Spinal cord (tissue), 10 donors: ENCODE data around the gene PAGE4. TPM values are rescaled to one million over a fixed set of nuclear protein-coding genes. Genes with fewer than 3 reads are reported as not detected.
A peak's percentile ranks its signal among the peaks of the same experiment; 100 is the strongest.

Experiments used
- DNase-seq, 6 donors: peaks; one replicate each; pipeline versions ENCODE4 v3.0.0 to v3.0.0-alpha.2; 2013 to 2015; ENCODE audit warnings: low spot score in 6 of 6, low read depth in 4 of 6
- H3K27ac ChIP-seq: one replicate; pipeline ENCODE4 v1.5.1; 2013; ENCODE audit warnings: low read depth, low read length, control low read depth
- H3K27me3 ChIP-seq: one replicate; pipeline ENCODE4 v1.6.1; 2013; ENCODE audit warnings: low read length; ENCODE audit not compliant: control insufficient read depth, insufficient read depth
- H3K36me3 ChIP-seq: one replicate; pipeline ENCODE4 v1.6.1; 2013; ENCODE audit warnings: low read length; ENCODE audit not compliant: control insufficient read depth, insufficient read depth
- H3K4me1 ChIP-seq: one replicate; pipeline ENCODE4 v1.6.1; 2013; ENCODE audit warnings: low read length; ENCODE audit not compliant: control insufficient read depth, insufficient read depth
- H3K4me3 ChIP-seq: one replicate; pipeline ENCODE4 v1.5.1; 2013; ENCODE audit warnings: low read depth, low read length, control low read depth
- H3K9me3 ChIP-seq: one replicate; pipeline ENCODE4 v1.6.1; 2013; ENCODE audit warnings: low read length; ENCODE audit not compliant: control insufficient read depth, insufficient read depth
- WGBS: methylation state at CpG from one replicate; pipeline ENCODE4 v1.1.5; 2013; ENCODE audit warnings: missing lambda C conversion rate; ENCODE audit not compliant: insufficient coverage; 5-methylcytosine and 5-hydroxymethylcytosine counted together
- polyA plus RNA-seq, 2 donors: library from polyadenylated mRNA; unstranded; fragments of 120-200 nt; gene quantifications; one replicate each; pipeline ENCODE4 v1.2.1, GENCODE V29; 2013; ENCODE audit not compliant: insufficient read length in 2 of 2
- total RNA-seq, 2 donors: library from RNA; depleted of rRNA in 1 of 2; stranded (reverse); fragments of 120-200 nt in 1 of 2; fragments of >200 nt in 1 of 2; gene quantifications; one replicate each; pipeline versions ENCODE4 v1.2.3 to v1.2.4, GENCODE V29; 2013 to 2014
- donor health status: healthy.

PAGE4 gene
- total and polyA plus RNA-seq, 4 donors: 0.55 TPM; not detected in 3

GRCh38 chrX:49842621-49843020 is 13.5 kb downstream of the PAGE4 start:
- H3K9me3 ChIP-seq: no peaks in the 10 kb centered on the region
- no peak for DNase-seq
- H3K27me3 ChIP-seq: peaks cover 2% of the 10 kb centered on the region

GRCh38 chrX:49844611-49845010 is 15.5 kb downstream of the PAGE4 start:
- WGBS: no CpG with 5 or more reads among the region's 8 CpGs
- no peaks in the 10 kb centered on the region for H3K9me3 ChIP-seq
- H3K4me1 ChIP-seq: no peaks in the 10 kb centered on the region
- no peaks in the 10 kb centered on the region for H3K27me3 ChIP-seq
- peak; percentile 31 to 93 (median 56) for DNase-seq
- H3K4me3 ChIP-seq: no peak overlapping the region
- no peaks in the 10 kb centered on the region for H3K36me3 ChIP-seq
- no peak overlapping the region for H3K27ac ChIP-seq

More at GRCh38 chrX:49842621-49843020, 13.5 kb downstream of the PAGE4 start:
- H3K27ac ChIP-seq: no peak overlapping the region
- H3K4me1 ChIP-seq: no peaks in the 10 kb centered on the region
- H3K36me3 ChIP-seq: no peaks in the 10 kb centered on the region
- H3K4me3 ChIP-seq: no peak overlapping the region

DNA sequence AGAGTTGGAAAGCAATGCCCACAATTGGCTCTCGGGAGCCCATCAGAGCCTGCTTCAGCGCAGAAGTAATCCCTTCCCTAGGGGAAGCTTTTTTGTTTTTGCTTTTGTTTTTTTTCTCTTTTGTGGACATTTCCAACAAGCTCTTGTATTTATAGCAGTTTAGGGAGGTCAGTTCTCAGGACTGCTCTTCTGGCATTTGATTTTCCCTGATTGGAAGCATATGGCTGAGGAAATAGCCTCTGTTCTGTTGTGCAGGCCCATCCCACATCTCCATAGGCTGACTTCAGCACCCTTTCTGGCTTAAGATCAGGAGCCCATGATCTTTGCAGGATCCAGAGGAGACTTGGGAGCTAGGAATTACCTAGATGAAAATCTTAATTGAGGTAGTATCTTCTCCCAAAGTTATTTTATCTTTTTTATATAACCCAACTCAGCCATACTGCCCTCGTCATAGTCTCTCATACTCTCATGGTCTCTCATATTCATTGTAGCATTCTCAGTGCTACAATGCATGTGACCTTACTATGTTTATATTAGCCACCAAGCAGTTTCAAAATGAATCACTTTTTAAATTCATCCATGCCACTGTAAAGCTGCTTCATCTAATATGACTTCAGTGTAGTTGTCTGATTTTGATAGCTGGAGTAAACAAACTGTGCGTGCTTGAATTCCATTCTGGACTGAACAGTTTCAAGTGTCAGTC is 16.7 kb downstream of the PAGE4 start:
- Histone ChIP-seq H3K27me3 (no peaks in the 10 kb centered on the region), H3K4me1 (no peaks in the 10 kb centered on the region), H3K27ac (no peak overlapping the region), H3K36me3 (no peaks in the 10 kb centered on the region), H3K4me3 (no peak overlapping the region), H3K9me3 (no peaks in the 10 kb centered on the region)
- 72% methylated on average over 2 of the region's 4 CpGs for WGBS
- no peak for DNase-seq

- Histone ChIP-seq H3K27ac (no peak overlapping the region), H3K9me3 (no peaks in the 10 kb centered on the region), H3K36me3 (no peaks in the 10 kb centered on the region), H3K27me3 (no peaks in the 10 kb centered on the region), H3K4me3 (no peak overlapping the region), H3K4me1 (no peaks in the 10 kb centered on the region)
- DNase-seq: no peak
- no CpG with 5 or more reads among the region's 1 CpG for WGBS
Observed at GRCh38 chrX:49846522-49846921, 17.4 kb downstream of the PAGE4 start.

- Histone ChIP-seq H3K9me3 (no peaks in the 10 kb centered on the region), H3K27ac (no peak overlapping the region), H3K27me3 (no peaks in the 10 kb centered on the region), H3K36me3 (no peaks in the 10 kb centered on the region), H3K4me1 (no peaks in the 10 kb centered on the region), H3K4me3 (no peak overlapping the region)
- DNase-seq: no peak
- 71% methylated on average over 1 of the region's 3 CpGs for WGBS
Observed at GRCh38 chrX:49848275-49848674, 19.2 kb downstream of the PAGE4 start.

- Histone ChIP-seq H3K9me3 (no peaks in the 10 kb centered on the region), H3K4me1 (no peaks in the 10 kb centered on the region), H3K27ac (no peak overlapping the region), H3K36me3 (no peaks in the 10 kb centered on the region), H3K4me3 (no peak overlapping the region), H3K27me3 (no peaks in the 10 kb centered on the region)
- no CpG with 5 or more reads among the region's 1 CpG for WGBS
- DNase-seq: no peak
Observed at GRCh38 chrX:49850028-49850427, 20.9 kb downstream of the PAGE4 start.

GRCh38 chrX:49853661-49854060 is 24.6 kb downstream of the PAGE4 start:
- Histone ChIP-seq H3K27ac (no peak overlapping the region), H3K27me3 (no peaks in the 10 kb centered on the region), H3K9me3 (no peaks in the 10 kb centered on the region), H3K4me3 (no peak overlapping the region), H3K4me1 (no peaks in the 10 kb centered on the region), H3K36me3 (no peaks in the 10 kb centered on the region)
- WGBS: 76% methylated on average over 6 of the region's 6 CpGs
- no peak for DNase-seq

- no peaks in the 10 kb centered on the region for H3K36me3 ChIP-seq
- no peaks in the 10 kb centered on the region for H3K9me3 ChIP-seq
- H3K4me3 ChIP-seq: no peak overlapping the region
- no peak for DNase-seq
- H3K27me3 ChIP-seq: no peaks in the 10 kb centered on the region
- H3K4me1 ChIP-seq: no peaks in the 10 kb centered on the region
- no peak overlapping the region for H3K27ac ChIP-seq
- WGBS: no CpG with 5 or more reads among the region's 2 CpGs
Observed at GRCh38 chrX:49856819-49857218, 27.7 kb downstream of the PAGE4 start.

DNA sequence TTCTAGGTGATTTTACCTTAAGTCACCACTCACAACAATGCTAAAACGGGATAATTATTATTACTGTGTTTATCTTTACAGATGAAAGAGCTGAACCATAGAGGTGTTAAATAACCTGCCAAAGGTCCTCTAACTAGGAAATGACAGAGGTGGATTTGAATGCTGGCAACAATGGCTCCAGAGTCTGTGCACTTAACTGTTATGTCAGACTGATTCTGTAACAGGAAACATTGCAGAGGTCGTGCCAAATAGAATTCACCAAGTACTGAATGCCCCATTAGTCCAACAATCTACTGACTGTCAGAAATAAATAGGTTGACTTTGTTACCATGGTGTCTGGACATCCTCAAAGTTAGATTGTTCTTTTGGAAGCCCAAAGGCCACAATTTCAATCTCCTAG is 29.2 kb downstream of the PAGE4 start:
- Histone ChIP-seq H3K27ac (no peak overlapping the region), H3K4me3 (no peak overlapping the region), H3K27me3 (no peaks in the 10 kb centered on the region), H3K4me1 (no peaks in the 10 kb centered on the region), H3K36me3 (no peaks in the 10 kb centered on the region), H3K9me3 (no peaks in the 10 kb centered on the region)
- no CpG with 5 or more reads among the region's 2 CpGs for WGBS
- no peak for DNase-seq

DNA sequence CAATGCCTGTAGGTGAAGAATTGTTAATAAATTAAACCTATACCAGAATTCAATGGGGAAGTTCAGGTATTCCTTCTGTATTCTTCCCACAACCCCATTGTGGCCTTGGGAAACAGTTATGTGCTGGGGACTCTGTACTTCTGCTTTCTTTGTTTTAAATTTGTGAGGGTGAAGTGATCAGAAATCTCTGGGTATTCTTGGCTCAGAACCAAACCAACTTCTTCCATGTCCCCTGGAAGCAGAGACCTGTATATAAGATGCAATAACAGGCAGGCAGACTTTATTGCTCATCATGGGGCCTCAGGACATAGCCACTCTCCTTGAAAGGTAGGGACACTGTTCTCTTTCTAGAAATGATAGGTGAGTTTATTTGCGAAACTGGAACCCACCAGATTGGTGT is 30.4 kb downstream of the PAGE4 start:
- Histone ChIP-seq H3K4me3 (no peak overlapping the region), H3K9me3 (no peaks in the 10 kb centered on the region), H3K27me3 (no peaks in the 10 kb centered on the region), H3K27ac (no peak overlapping the region), H3K4me1 (no peaks in the 10 kb centered on the region), H3K36me3 (no peaks in the 10 kb centered on the region)
- no peak for DNase-seq
- no CpG with 5 or more reads among the region's 1 CpG for WGBS
